SU-DHL-6 (cell line): ENCODE results near the gene ZNF496.
A peak's percentile ranks its signal among the peaks of the same experiment; 100 is the strongest.

Experiments used
- H2AFZ ChIP-seq: fragments of 200-600 bp; sonication (generic); 2 replicates; pipeline ENCODE4 v1.6.1; 2014; ENCODE audit warnings: low read depth, mild to moderate bottlenecking, moderate library complexity, mixed read lengths, antibody characterized with exemption, low read length; ENCODE audit not compliant: severe bottlenecking
- H3F3A ChIP-seq: fragments of 200-600 bp; shearing (Covaris generic); 2 replicates; pipeline ENCODE4 v1.6.0; 2016; ENCODE audit warnings: antibody characterized with exemption, mild to moderate bottlenecking; ENCODE audit not compliant: insufficient read depth
- H3K27ac ChIP-seq: fragments of 200-600 bp; sonication (generic); 2 replicates; pipeline ENCODE4 v1.5.1; 2016; ENCODE audit warnings: low read depth, mild to moderate bottlenecking, low read length, moderate library complexity, mixed read lengths
- H3K27me3 ChIP-seq: fragments of 200-600 bp; sonication (generic), shearing (Covaris generic); 2 replicates; pipeline ENCODE4 v1.6.0; 2014; ENCODE audit warnings: mild to moderate bottlenecking, low read length
- H3K36me3 ChIP-seq: fragments of 200-600 bp; sonication (generic); 2 replicates; pipeline ENCODE4 v1.6.1; 2014; ENCODE audit warnings: mild to moderate bottlenecking, low read length, mixed read lengths
- H3K4me2 ChIP-seq: fragments of 300-600, 200-600 bp; shearing (Covaris generic), sonication (generic); 2 replicates; pipeline ENCODE4 v1.6.0; 2014; ENCODE audit warnings: low read length, low read depth, mild to moderate bottlenecking; ENCODE audit not compliant: poor library complexity, severe bottlenecking
- H3K4me3 ChIP-seq: fragments of 200-600 bp; sonication (generic); 2 replicates; pipeline ENCODE4 v1.5.1; 2014; ENCODE audit warnings: antibody characterized with exemption, low read length, mild to moderate bottlenecking, mixed read lengths; ENCODE audit not compliant: insufficient read depth, poor library complexity, severe bottlenecking
- H3K79me2 ChIP-seq: fragments of 200-600 bp; sonication (generic); 2 replicates; pipeline ENCODE4 v1.6.1; 2014; ENCODE audit warnings: mild to moderate bottlenecking, low read length, moderate library complexity; ENCODE audit not compliant: insufficient read depth
- H3K9ac ChIP-seq: fragments of 200-600 bp; sonication (generic); 2 replicates; pipeline ENCODE4 v1.7.0; 2014; ENCODE audit warnings: mild to moderate bottlenecking, low read length
- H3K9me2 ChIP-seq: fragments of 200-600 bp; sonication (generic); replicated peaks from 2 replicates; pipeline ENCODE4 v1.6.1; 2014; ENCODE audit warnings: low read length; ENCODE audit not compliant: insufficient read depth
- H3K9me3 ChIP-seq: fragments of 200-600 bp; sonication (generic); 2 replicates; pipeline ENCODE4 v1.6.1; 2014; ENCODE audit warnings: low read length, mixed read lengths; ENCODE audit not compliant: insufficient read depth
- H4K20me1 ChIP-seq: fragments of 200-600 bp; sonication (generic); 2 replicates; pipeline ENCODE4 v1.6.1; 2014; ENCODE audit warnings: low read depth, mild to moderate bottlenecking, antibody characterized with exemption, low read length, moderate library complexity, mixed read lengths
- EZH2phosphoT487 ChIP-seq: fragments of 200-600 bp; sonication (generic), shearing (Covaris generic); conservative IDR thresholded peaks from 2 replicates; pipeline ENCODE4 v1.6.1; 2018; ENCODE audit warnings: mild to moderate bottlenecking, antibody characterized with exemption, low read length, moderate library complexity, mixed read lengths
- TF ChIP-seq, protein P1 (sequence below): fragments of 200-600 bp; sonication (generic); IDR thresholded peaks from one replicate; pipeline ENCODE4 v1.5.1; 2017; ENCODE audit warnings: antibody characterized with exemption, mild to moderate bottlenecking, low read length, moderate library complexity; ENCODE audit not compliant: insufficient read depth, poor library complexity, severe bottlenecking

ZNF496 gene

DNA sequence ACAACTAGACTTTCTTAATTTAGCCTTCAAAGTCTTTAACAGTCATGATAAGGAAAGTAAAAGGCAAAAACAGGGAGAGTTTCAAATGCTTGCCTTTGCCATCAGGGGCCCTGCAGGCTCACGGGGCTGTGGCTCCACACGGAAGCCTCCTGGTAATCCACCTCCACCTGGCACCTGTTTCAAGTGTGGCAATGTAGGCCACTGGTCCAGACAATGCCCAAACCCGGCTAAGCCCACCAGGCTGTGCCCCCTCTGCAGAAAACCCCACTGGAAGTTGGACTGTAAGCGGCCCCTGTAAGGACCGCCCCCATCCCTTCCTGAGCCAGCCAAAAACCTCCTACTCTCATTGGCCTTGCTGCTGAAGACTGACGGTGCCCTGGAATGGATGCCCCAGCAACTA lies 43.3 kb downstream of the ZNF496 start:
- H3K4me3 ChIP-seq = no peak overlapping the region
- no peaks in the 10 kb centered on the region for H3K27me3 ChIP-seq
- H3K9me3 ChIP-seq = no peaks in the 10 kb centered on the region
- H3K9me2 ChIP-seq = no peaks in the 10 kb centered on the region
- H3K36me3 ChIP-seq = no peaks in the 10 kb centered on the region
- no peak overlapping the region for H3K9ac ChIP-seq
- no peaks in the 10 kb centered on the region for H4K20me1 ChIP-seq
- H3K79me2 ChIP-seq = no peaks in the 10 kb centered on the region
- TF ChIP-seq, protein P1, sequence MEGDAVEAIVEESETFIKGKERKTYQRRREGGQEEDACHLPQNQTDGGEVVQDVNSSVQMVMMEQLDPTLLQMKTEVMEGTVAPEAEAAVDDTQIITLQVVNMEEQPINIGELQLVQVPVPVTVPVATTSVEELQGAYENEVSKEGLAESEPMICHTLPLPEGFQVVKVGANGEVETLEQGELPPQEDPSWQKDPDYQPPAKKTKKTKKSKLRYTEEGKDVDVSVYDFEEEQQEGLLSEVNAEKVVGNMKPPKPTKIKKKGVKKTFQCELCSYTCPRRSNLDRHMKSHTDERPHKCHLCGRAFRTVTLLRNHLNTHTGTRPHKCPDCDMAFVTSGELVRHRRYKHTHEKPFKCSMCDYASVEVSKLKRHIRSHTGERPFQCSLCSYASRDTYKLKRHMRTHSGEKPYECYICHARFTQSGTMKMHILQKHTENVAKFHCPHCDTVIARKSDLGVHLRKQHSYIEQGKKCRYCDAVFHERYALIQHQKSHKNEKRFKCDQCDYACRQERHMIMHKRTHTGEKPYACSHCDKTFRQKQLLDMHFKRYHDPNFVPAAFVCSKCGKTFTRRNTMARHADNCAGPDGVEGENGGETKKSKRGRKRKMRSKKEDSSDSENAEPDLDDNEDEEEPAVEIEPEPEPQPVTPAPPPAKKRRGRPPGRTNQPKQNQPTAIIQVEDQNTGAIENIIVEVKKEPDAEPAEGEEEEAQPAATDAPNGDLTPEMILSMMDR = no peak
- no peak for TF ChIP-seq EZH2phosphoT487
- no peak overlapping the region for H2AFZ ChIP-seq
- H3K27ac ChIP-seq = no peak overlapping the region
- H3K4me2 ChIP-seq = no peak overlapping the region
- H3F3A ChIP-seq = no peaks in the 10 kb centered on the region

DNA sequence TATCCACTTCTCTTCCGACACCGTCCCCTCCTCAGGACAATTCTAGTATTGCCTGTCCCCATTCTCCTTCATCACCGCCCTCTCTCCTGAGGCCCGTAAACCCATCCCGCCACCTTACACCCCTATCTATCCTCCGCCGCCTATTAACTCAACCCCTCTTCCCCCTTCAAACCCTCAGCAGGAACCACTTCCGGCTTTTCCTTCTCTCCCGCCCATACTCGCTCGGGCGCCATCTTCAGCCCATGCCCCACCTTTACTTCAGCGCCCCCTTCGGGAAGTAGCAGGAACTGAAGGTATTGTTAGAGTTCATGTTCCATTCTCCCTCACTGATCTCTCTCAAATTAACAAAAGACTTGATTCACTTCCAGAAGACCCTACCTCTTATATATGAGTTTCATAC lies 44.2 kb downstream of the ZNF496 start:
- no peak overlapping the region for H3K9ac ChIP-seq
- no peaks in the 10 kb centered on the region for H3K36me3 ChIP-seq
- no peaks in the 10 kb centered on the region for H3K9me3 ChIP-seq
- H4K20me1 ChIP-seq = no peaks in the 10 kb centered on the region
- no peaks in the 10 kb centered on the region for H3K27me3 ChIP-seq
- H2AFZ ChIP-seq = no peak overlapping the region
- TF ChIP-seq, protein P1 = peak; percentile 21
- TF ChIP-seq EZH2phosphoT487 = no peak
- no peaks in the 10 kb centered on the region for H3K9me2 ChIP-seq
- no peak overlapping the region for H3K27ac ChIP-seq
- H3F3A ChIP-seq = no peaks in the 10 kb centered on the region
- no peak overlapping the region for H3K4me2 ChIP-seq
- H3K79me2 ChIP-seq = no peaks in the 10 kb centered on the region
- H3K4me3 ChIP-seq = no peak overlapping the region

GRCh38 chr1:247286134-247286670 lies 45.5 kb downstream of the ZNF496 start:
- Histone ChIP-seq H3K9ac (no peak overlapping the region), H3K9me3 (no peaks in the 10 kb centered on the region), H3K36me3 (no peaks in the 10 kb centered on the region), H3K4me3 (no peak overlapping the region), H2AFZ (no peak overlapping the region), H3K27me3 (no peaks in the 10 kb centered on the region), H3K9me2 (no peaks in the 10 kb centered on the region), H3K27ac (no peak overlapping the region), H4K20me1 (no peaks in the 10 kb centered on the region), H3K4me2 (no peak overlapping the region), H3K79me2 (no peaks in the 10 kb centered on the region), H3F3A (no peaks in the 10 kb centered on the region)
- TF ChIP-seq EZH2phosphoT487 = no peak
- TF ChIP-seq, protein P1 = no peak
